NCI-H526 (cell line): ENCODE measurements around the gene PICK1.
"Not testable (repeated sequence)": the region's sequence is repeated elsewhere in the genome, so short reads cannot be mapped to it uniquely, and the experiment has no call there.

Source experiments
- DNase-seq, 2 experiments: peaks; one replicate each; lab custom pipeline; 2025; lab: John Stamatoyannopoulos, UW

Gene PICK1

GRCh38 chr22:38074181-38075104, 17.2 kb downstream of the PICK1 start:
- no peak for DNase-seq

- DNase-seq: no peak
Measured at GRCh38 chr22:38075105-38075825, 18.1 kb downstream of the PICK1 start.

GRCh38 chr22:38075961-38076360, 18.8 kb downstream of the PICK1 start:
- no peak for DNase-seq

- DNase-seq: no peak
Measured at GRCh38 chr22:38077096-38077495, 19.9 kb downstream of the PICK1 start.

GRCh38 chr22:38077595-38077994, 20.4 kb downstream of the PICK1 start:
- DNase-seq: no peak

GRCh38 chr22:38078046-38078840, 21.0 kb downstream of the PICK1 start:
- no peak for DNase-seq

GRCh38 chr22:38079208-38079607, 22.0 kb downstream of the PICK1 start:
- DNase-seq: not testable (repeated sequence)

- DNase-seq: no peak
Measured at GRCh38 chr22:38079804-38080203, 22.6 kb downstream of the PICK1 start.

GRCh38 chr22:38080474-38080849, 23.3 kb downstream of the PICK1 start:
- DNase-seq: no peak

GRCh38 chr22:38080850-38081635, 23.8 kb downstream of the PICK1 start:
- peak in 1 of 2 experiments; percentile 44 for DNase-seq

- DNase-seq: no peak
Measured at GRCh38 chr22:38081636-38081940, 24.4 kb downstream of the PICK1 start.

GRCh38 chr22:38081941-38082828, 25.0 kb downstream of the PICK1 start:
- DNase-seq: no peak

GRCh38 chr22:38082986-38083710, 25.9 kb downstream of the PICK1 start:
- no peak for DNase-seq

GRCh38 chr22:38083931-38084631, 26.9 kb downstream of the PICK1 start, which contains the start of gene SLC16A8:
TSS of gene SLC16A8 (minus strand) at chr22:38084184. CDS start at chr22:38082873, 1,311 bp downstream.
- no peak for DNase-seq

- DNase-seq: no peak
Measured at GRCh38 chr22:38085056-38085455, 27.9 kb downstream of the PICK1 start.

GRCh38 chr22:38085501-38085900, 28.3 kb downstream of the PICK1 start:
- no peak for DNase-seq

- DNase-seq: no peak
Measured at GRCh38 chr22:38086001-38086845, 29.0 kb downstream of the PICK1 start.

- no peak for DNase-seq
Measured at GRCh38 chr22:38086942-38087341, 29.7 kb downstream of the PICK1 start.
